ENCODE results near the gene COMMD1. TPM values are rescaled to one million over a fixed set of nuclear protein-coding genes. Genes with fewer than 3 reads are reported as not detected.
"Not testable (repeated sequence)": the region's sequence is repeated elsewhere in the genome, so short reads cannot be mapped to it uniquely, and the experiment has no call there.

COMMD1 gene
- polyA plus RNA-seq, 1 donor from 2014 or later = 55.2 TPM

GRCh38 chr2:62126239-62126638, 220.8 kb downstream of the COMMD1 start:
- not testable (repeated sequence) for H3K36me3 Mint-ChIP-seq, H3K9me3 Mint-ChIP-seq, H3K4me3 Mint-ChIP-seq, H3K27me3 Mint-ChIP-seq, H3K27ac Mint-ChIP-seq
- H3K4me1 Mint-ChIP-seq = peaks cover 32 to 38% (median 33%) of the 10 kb centered on the region in 3 donors

DNA sequence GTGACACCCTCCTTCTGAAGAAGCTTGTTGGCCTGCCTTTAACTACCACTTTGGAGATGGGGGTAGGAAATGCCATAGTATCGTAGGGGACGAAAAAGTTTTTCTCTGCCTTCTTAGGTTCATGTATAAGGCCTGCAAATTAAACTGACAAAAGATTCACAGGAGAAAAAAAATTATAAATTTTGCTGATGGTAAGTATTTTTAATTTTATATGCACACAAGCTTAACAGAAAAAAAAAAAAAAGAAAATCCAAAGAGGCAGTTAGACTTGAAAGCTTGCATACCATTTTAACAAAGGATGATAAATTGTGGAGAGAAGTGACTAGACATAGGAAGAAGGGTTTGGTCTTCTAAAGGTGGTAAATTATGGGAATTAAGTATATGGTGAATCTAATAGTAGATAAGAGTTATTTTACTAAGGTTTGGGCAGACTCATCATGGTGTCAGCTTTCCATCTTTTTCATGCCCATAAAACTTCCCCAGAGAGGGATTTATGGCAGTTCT, 227.9 kb downstream of the COMMD1 start:
- no peaks in the 10 kb centered on the region for H3K9me3 Mint-ChIP-seq
- no peaks in the 10 kb centered on the region for H3K27me3 Mint-ChIP-seq

GRCh38 chr2:62136956-62137830, 231.7 kb downstream of the COMMD1 start:
- Mint-ChIP-seq H3K4me1 (peaks cover 14 to 20% (median 15%) of the 10 kb centered on the region in 3 donors), H3K27ac (no peak overlapping the region), H3K4me3 (peak overlapping the region in 1 of 4 donors; percentile 12), H3K27me3 (no peaks in the 10 kb centered on the region), H3K36me3 (peaks cover 3% of the 10 kb centered on the region), H3K9me3 (no peaks in the 10 kb centered on the region)

More for the DNA sequence above, 227.9 kb downstream of the COMMD1 start:
- Mint-ChIP-seq H3K36me3 (peaks cover 3% of the 10 kb centered on the region), H3K27ac (no peak overlapping the region), H3K4me3 (no peak overlapping the region), H3K4me1 (peaks cover 20 to 27% (median 21%) of the 10 kb centered on the region in 3 donors)

GRCh38 chr2:62140426-62141141, 235.1 kb downstream of the COMMD1 start:
- H3K4me3 Mint-ChIP-seq = peak overlapping the region in 1 of 4 donors; percentile 49
- H3K36me3 Mint-ChIP-seq = peaks cover 2% of the 10 kb centered on the region
- H3K27ac Mint-ChIP-seq = no peak overlapping the region
- no peaks in the 10 kb centered on the region for H3K27me3 Mint-ChIP-seq
- H3K9me3 Mint-ChIP-seq = no peaks in the 10 kb centered on the region
- peaks cover 27 to 36% (median 28%) of the 10 kb centered on the region in 3 donors for H3K4me1 Mint-ChIP-seq

DNA sequence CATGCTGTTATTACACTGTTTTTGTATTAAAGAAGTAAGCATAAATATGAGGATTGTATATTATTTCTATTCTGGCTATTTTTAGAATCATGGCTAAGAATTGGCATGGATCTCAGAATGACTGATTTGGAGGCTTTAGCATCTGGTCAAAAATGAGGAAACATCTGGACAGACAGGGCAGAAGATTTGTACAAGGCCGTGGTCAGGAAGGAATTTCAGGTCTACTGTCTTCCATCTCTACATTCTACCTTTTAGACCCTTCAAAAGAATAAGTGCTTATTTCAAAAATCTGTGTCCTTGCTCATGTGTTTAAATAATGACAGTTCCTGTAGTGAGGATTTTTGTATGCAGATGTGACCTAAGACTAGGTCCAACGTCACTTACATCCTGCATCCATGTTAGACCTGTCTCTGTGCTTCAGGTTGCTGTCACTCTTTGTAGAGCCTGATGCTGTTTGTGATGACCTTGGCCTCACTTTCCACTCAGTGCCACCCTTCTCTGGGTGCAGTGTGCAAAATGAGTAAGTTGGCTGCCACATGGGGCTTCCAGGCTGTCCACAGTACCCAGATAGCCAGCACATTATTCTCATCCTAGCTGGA, 235.8 kb downstream of the COMMD1 start:
- Mint-ChIP-seq H3K36me3 (no peaks in the 10 kb centered on the region), H3K9me3 (no peaks in the 10 kb centered on the region), H3K4me3 (peak overlapping the region in 1 of 4 donors; percentile 69), H3K27me3 (no peaks in the 10 kb centered on the region), H3K27ac (peak overlapping the region in 2 of 3 donors; percentile 1 to 64), H3K4me1 (peaks cover 30 to 40% (median 31%) of the 10 kb centered on the region in 3 donors)

- H3K4me3 Mint-ChIP-seq = peak overlapping the region in 1 of 4 donors; percentile 60
- H3K9me3 Mint-ChIP-seq = no peaks in the 10 kb centered on the region
- H3K4me1 Mint-ChIP-seq = peaks cover 31 to 46% (median 35%) of the 10 kb centered on the region in 3 donors
- H3K27me3 Mint-ChIP-seq = no peaks in the 10 kb centered on the region
- no peaks in the 10 kb centered on the region for H3K36me3 Mint-ChIP-seq
- peak overlapping the region in 2 of 3 donors; percentile 51 to 81 for H3K27ac Mint-ChIP-seq
Measured at GRCh38 chr2:62142054-62142453, 236.6 kb downstream of the COMMD1 start.

GRCh38 chr2:62143696-62144095, 238.2 kb downstream of the COMMD1 start:
- Mint-ChIP-seq H3K36me3 (no peaks in the 10 kb centered on the region), H3K27ac (no peak overlapping the region), H3K9me3 (no peaks in the 10 kb centered on the region), H3K4me3 (no peak overlapping the region), H3K27me3 (no peaks in the 10 kb centered on the region), H3K4me1 (peaks cover 31 to 50% (median 42%) of the 10 kb centered on the region in 3 donors)

DNA sequence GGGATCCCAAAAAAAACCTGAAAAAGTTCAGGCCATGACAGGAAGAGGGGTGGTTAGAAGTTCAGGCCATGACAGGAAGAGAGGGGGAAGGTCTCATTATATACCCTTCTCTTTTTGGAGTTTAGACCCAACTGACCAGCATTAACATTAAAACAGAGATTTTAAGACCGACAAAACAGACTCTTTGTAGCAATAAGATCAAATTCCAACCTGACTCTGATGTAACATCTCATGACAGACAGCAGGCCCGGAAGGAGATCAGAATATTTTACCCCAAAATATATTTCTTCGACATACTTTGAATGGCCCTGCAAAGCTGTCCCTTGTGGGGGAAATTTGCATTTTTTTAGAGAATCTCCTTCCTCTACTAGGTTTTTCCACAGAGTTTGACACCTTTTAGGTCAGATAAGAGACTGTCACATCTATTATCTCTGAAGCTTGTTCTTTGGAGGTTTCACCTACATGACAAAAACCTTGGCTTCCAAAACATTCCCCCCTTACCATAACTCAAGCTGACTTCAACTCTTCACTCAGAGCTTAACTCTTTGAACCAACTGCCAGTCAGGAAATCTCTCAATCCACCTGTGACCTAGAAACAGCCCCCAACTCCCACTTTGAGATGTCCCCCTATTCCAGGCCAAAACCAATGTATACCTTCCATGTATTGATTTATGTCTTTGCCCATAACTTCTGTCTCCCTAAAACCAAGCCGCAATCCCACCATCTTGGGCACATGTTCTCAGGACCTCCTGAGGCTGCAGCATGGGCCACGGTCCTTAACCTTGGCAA, 239.4 kb downstream of the COMMD1 start:
- H3K27ac Mint-ChIP-seq = peak overlapping the region in 1 of 3 donors; percentile 51
- no peaks in the 10 kb centered on the region for H3K27me3 Mint-ChIP-seq
- peaks cover 31 to 50% (median 42%) of the 10 kb centered on the region in 3 donors for H3K4me1 Mint-ChIP-seq
- H3K9me3 Mint-ChIP-seq = no peaks in the 10 kb centered on the region
- H3K36me3 Mint-ChIP-seq = no peaks in the 10 kb centered on the region
- no peak overlapping the region for H3K4me3 Mint-ChIP-seq

DNA sequence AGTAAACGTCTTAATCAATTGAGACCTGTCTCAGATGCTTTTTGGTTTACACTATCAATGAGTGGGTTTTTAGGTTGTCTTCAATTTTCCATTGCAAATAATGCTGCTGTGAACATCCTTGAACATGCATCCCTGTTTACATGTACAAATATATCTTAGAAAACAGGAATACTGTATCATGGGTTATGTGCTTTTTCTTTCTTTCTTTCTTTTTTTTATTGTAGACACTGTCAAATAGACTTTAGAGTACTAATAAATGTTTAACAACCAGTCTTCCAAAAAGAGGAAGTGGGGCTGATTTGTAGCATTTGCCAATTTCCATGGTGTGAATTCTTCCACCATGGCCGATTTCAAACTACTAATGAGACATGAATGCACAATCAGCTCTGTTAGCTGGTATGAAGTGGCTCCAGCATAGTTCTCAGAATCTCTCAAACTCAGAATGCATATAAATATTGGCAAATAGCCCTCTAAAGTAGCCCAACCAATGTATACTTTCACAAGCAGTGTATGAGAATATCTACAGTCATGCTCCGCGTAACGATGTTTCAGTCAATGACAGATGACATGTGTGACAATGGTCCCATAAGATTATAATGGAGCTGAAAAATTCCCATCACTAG, 240.1 kb downstream of the COMMD1 start:
- H3K4me3 Mint-ChIP-seq = peak overlapping the region in 2 of 4 donors; percentile 48 to 58
- peak overlapping the region in 1 of 3 donors; percentile 51 for H3K27ac Mint-ChIP-seq
- H3K27me3 Mint-ChIP-seq = no peaks in the 10 kb centered on the region
- H3K4me1 Mint-ChIP-seq = peaks cover 27 to 43% (median 40%) of the 10 kb centered on the region in 3 donors
- no peaks in the 10 kb centered on the region for H3K36me3 Mint-ChIP-seq
- H3K9me3 Mint-ChIP-seq = no peaks in the 10 kb centered on the region

DNA sequence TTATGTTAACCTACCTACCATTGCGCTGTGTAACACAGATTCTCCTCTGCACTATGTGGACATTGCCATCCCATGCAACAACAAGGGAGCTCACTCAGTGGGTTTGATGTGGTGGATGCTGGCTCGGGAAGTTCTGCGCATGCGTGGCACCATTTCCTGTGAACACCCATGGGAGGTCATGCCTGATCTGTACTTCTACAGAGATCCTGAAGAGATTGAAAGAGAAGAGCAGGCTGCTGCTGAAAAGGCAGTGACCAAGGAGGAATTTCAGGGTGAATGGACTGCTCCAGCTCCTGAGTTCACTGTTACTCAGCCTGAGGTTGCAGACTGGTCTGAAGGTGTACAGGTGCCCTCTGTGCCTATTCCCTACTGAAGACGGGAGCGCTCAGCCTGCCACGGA, 241.3 kb downstream of the COMMD1 start:
- peak overlapping the region; percentile 3 to 82 (median 64) for H3K4me3 Mint-ChIP-seq
- H3K4me1 Mint-ChIP-seq = peaks cover 19 to 33% (median 32%) of the 10 kb centered on the region in 3 donors
- H3K27me3 Mint-ChIP-seq, H3K9me3 Mint-ChIP-seq, H3K36me3 Mint-ChIP-seq: not testable (repeated sequence)
- H3K27ac Mint-ChIP-seq = peak overlapping the region; percentile 5 to 72 (median 36)

GRCh38 chr2:62147610-62148301, 242.3 kb downstream of the COMMD1 start:
- H3K4me1 Mint-ChIP-seq = peaks cover 16 to 29% (median 28%) of the 10 kb centered on the region in 3 donors
- H3K4me3 Mint-ChIP-seq = no peak overlapping the region
- no peaks in the 10 kb centered on the region for H3K9me3 Mint-ChIP-seq
- peaks cover 2% of the 10 kb centered on the region for H3K36me3 Mint-ChIP-seq
- peak overlapping the region in 1 of 3 donors; percentile 2 for H3K27ac Mint-ChIP-seq
- no peaks in the 10 kb centered on the region for H3K27me3 Mint-ChIP-seq

GRCh38 chr2:62149708-62150107, 244.2 kb downstream of the COMMD1 start:
- H3K4me3 Mint-ChIP-seq = no peak overlapping the region
- no peak overlapping the region for H3K27ac Mint-ChIP-seq
- H3K9me3 Mint-ChIP-seq = no peaks in the 10 kb centered on the region
- H3K27me3 Mint-ChIP-seq = no peaks in the 10 kb centered on the region
- H3K4me1 Mint-ChIP-seq = peaks cover 13 to 26% (median 23%) of the 10 kb centered on the region in 3 donors
- H3K36me3 Mint-ChIP-seq = peaks cover 2% of the 10 kb centered on the region

- Mint-ChIP-seq H3K36me3 (peaks cover 7% of the 10 kb centered on the region), H3K27ac (peak overlapping the region in 1 of 3 donors; percentile 20), H3K4me1 (peaks cover 2 to 15% (median 12%) of the 10 kb centered on the region in 3 donors), H3K9me3 (peaks cover 0 to under 1% (median 0%) of the 10 kb centered on the region in 3 donors), H3K4me3 (no peak overlapping the region), H3K27me3 (no peaks in the 10 kb centered on the region)
Measured at GRCh38 chr2:62150597-62151305, 245.3 kb downstream of the COMMD1 start.

Measured in IgD-negative memory B cell (primary cell).